Measurements from ENCODE around the gene ITGA8. TPM values are rescaled to one million over a fixed set of nuclear protein-coding genes. Genes with fewer than 3 reads are reported as not detected.

The ITGA8 gene
- total RNA-seq, 3 donors from 2014 or later: not detected

DNA sequence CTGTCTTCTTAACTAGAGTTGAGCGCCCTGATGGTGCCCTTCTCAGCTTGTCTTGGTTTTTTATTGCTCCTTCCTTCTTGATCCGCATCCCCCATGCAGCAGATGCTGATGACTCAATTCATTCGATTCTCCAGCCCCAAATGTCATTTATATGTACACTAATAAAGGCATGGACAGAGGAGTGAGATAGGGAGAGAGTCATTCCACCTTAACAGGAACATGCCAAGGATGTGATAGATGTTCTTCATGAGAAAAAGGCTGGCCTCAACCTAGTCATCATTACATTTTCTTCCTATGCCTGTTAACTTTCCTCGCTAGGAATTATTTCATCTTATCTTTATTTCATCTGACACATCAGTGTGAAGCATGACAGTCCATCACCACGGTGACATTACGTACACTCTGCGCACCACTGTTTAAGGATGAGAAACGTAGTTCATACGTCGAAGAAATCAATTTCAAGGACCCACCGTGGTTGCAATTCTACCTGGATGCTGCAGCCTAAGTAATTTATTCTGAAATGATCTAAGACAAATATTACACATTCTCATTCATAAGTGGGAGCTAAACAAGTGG lies 198.3 kb downstream of the ITGA8 start:
- H3K4me1 Mint-ChIP-seq (ENCODE audit: low read depth): no peaks in the 10 kb centered on the region
- H3K9me3 Mint-ChIP-seq: no peaks in the 10 kb centered on the region
- DNase-seq (no peak), ATAC-seq (no peak)
- no peaks in the 10 kb centered on the region for H3K36me3 Mint-ChIP-seq (ENCODE audit: insufficient read depth)
- H3K4me3 Mint-ChIP-seq: no peak overlapping the region
- H3K27me3 Mint-ChIP-seq (ENCODE audit: low read depth): peaks cover 13% of the 10 kb centered on the region

DNA sequence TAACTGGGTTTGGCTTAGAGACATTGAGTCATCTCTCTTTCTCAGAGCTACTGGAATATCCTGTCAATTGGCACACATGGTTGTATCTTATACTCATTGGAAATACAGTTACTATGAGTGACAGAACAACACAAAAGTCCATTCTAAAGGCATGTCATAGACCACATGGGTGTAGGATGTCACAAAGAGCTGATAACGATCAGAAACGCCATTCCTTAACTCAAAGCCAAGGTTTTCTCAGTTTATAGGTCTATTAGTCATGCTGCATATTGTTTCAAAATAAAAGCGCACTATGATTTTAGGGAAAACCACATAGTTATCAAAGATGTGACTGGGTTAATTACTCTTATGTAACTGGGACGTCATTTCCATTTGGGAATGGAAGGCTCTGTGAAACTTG lies 201.5 kb downstream of the ITGA8 start:
- H3K36me3 Mint-ChIP-seq (ENCODE audit: insufficient read depth): no peaks in the 10 kb centered on the region
- no peaks in the 10 kb centered on the region for H3K9me3 Mint-ChIP-seq
- H3K4me1 Mint-ChIP-seq (ENCODE audit: low read depth): no peaks in the 10 kb centered on the region
- H3K27me3 Mint-ChIP-seq (ENCODE audit: low read depth): peaks cover 12% of the 10 kb centered on the region
- no peak overlapping the region for H3K4me3 Mint-ChIP-seq
- ATAC-seq: no peak
- DNase-seq: no peak

DNA sequence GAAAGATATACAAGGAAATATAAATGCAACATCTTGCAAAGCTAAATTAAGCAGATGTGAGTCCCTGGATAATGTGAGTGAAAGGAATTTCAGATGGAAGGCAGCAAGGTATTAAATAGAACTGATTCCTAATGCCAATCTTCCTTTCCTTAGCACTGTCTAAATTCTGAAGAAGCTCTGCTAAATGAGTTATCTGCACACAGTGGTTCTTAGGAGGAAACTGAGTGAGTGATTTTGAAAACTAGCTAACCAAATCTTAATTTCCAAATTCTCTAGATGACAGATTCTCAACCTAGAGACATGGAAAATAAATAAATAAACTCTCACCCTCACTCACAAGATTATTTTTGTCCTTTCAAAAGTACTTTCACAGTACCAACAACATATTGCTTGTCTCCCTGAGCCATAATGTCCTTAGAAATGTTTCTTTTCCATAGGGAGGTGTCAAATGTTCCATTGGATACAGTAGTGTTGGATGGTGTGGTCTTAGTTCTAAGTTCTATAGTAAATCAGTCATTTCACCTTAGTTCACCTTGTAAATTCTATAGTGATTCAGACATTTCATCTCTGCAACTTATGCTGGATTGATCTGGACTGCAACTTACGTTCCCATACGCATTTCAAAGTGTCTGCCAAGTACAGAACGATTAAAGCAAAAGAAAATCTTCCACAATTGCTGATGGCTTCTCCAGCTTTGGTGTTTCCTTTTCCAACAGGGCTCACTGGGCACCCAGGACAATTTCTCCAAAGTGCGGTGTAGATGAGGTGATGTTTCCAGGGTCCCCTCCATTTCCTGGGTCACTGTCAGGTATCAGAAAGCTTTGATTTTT lies 203.3 kb downstream of the ITGA8 start:
- Mint-ChIP-seq H3K9me3 (no peaks in the 10 kb centered on the region), H3K4me3 (no peak overlapping the region), H3K4me1 (ENCODE audit: low read depth) (no peaks in the 10 kb centered on the region), H3K27me3 (ENCODE audit: low read depth) (peaks cover 18% of the 10 kb centered on the region), H3K36me3 (ENCODE audit: insufficient read depth) (no peaks in the 10 kb centered on the region)
- DNase-seq (no peak), ATAC-seq (no peak)

DNA sequence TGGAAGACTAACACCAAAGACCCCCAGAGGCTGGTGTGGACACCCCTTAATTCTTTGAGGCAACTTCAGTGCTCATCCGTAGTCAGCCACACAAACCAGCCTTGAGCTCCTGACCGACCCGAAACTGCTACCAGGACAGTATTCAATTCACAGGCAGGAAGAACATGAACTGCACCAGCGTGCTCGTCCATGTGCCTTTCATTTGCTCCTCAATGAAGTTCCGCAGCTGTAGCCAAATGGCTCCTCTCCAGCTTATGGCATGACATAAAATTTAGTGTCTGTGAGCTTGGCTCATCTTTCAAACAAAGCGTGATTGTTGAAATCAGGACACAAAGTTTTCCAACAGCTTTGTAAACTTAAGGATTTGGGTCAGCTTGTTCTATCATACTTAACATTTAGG lies 204.5 kb downstream of the ITGA8 start:
- ATAC-seq (no peak), DNase-seq (no peak)
- no peaks in the 10 kb centered on the region for H3K36me3 Mint-ChIP-seq (ENCODE audit: insufficient read depth)
- H3K9me3 Mint-ChIP-seq: no peaks in the 10 kb centered on the region
- H3K4me1 Mint-ChIP-seq (ENCODE audit: low read depth): no peaks in the 10 kb centered on the region
- peaks cover 15% of the 10 kb centered on the region for H3K27me3 Mint-ChIP-seq (ENCODE audit: low read depth)
- no peak overlapping the region for H3K4me3 Mint-ChIP-seq

DNA sequence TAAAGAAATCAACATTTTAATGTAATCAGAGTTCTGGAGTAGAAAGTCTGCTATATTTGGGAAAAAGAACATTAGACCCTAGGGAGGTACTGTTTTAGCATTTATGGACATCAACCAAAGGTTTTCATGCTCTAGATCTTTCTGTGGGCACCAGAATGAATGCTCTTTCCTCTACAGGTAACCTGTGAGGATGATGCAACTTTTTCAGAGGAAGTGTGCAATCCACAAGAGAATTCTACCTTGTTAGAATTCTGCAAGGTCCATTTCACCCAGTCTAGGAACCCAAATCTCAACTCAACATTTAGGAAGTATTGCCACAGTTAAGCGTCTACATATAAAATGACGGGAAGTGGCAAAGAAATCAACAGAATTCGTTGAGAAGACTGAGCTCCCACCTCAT lies 208.8 kb downstream of the ITGA8 start:
- H3K27me3 Mint-ChIP-seq (ENCODE audit: low read depth): peaks cover 19% of the 10 kb centered on the region
- H3K9me3 Mint-ChIP-seq: no peaks in the 10 kb centered on the region
- no peak for ATAC-seq
- no peaks in the 10 kb centered on the region for H3K4me1 Mint-ChIP-seq (ENCODE audit: low read depth)
- no peak for DNase-seq
- no peaks in the 10 kb centered on the region for H3K36me3 Mint-ChIP-seq (ENCODE audit: insufficient read depth)
- no peak overlapping the region for H3K4me3 Mint-ChIP-seq

DNA sequence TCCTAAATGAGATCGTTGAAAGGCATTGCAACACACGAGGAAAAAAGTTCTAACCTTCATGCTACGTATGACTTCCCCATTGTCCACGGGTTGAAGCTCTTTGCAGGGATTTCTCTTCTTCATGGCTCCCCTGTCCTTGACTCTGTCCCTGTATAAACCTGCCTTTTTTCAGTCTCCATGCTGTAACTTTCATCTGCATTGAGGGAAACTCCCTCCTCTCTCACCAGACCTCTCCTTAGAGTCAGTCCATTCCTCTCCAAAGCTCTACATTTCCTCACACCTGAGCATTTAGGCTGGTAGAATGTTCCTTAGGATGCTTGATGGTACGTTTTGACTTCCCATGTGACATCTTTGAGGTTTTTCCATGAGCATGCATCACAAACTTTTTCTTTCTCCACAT lies 214.4 kb downstream of the ITGA8 start:
- DNase-seq: no peak
- Mint-ChIP-seq H3K36me3 (ENCODE audit: insufficient read depth) (no peaks in the 10 kb centered on the region), H3K9me3 (no peaks in the 10 kb centered on the region), H3K27me3 (ENCODE audit: low read depth) (peaks cover 31% of the 10 kb centered on the region), H3K4me3 (no peak overlapping the region), H3K4me1 (ENCODE audit: low read depth) (peaks cover 3% of the 10 kb centered on the region)
- ATAC-seq: no peak

DNA sequence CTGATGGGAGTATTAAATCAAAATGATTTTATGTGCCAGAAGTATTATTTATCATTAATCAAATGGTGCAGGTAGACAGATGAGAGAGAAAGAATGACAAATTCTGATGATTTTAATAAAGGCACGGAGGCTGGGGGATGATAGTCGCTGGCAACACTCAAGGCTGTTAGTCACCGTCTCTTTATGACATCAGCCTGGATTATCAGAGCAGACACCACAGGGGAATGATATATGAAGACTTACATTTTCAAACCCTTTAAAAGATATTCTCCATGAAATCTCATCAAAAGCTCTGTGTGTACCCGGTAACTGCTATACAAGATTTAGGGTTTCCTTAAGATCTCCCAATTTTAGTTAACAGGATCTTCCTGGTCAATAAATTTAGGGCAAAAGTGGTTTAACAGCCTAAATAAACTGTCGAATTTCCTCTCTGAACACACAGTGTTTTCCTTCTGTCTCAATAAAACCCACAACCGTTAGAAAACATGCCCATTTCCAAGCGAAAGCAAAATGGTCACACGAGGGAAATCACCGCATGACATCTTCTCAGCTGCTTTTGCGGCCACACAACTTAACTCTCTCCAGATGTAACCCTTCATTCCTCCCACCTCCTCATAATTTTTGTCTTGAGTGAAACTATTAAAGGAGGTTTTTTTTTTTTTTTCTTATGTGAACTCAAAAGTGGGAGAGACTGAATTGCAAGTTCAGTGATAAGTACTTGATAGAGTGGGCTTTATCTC lies 215.5 kb downstream of the ITGA8 start:
- Mint-ChIP-seq H3K4me3 (no peak overlapping the region), H3K27me3 (ENCODE audit: low read depth) (peaks cover 35% of the 10 kb centered on the region)

DNA sequence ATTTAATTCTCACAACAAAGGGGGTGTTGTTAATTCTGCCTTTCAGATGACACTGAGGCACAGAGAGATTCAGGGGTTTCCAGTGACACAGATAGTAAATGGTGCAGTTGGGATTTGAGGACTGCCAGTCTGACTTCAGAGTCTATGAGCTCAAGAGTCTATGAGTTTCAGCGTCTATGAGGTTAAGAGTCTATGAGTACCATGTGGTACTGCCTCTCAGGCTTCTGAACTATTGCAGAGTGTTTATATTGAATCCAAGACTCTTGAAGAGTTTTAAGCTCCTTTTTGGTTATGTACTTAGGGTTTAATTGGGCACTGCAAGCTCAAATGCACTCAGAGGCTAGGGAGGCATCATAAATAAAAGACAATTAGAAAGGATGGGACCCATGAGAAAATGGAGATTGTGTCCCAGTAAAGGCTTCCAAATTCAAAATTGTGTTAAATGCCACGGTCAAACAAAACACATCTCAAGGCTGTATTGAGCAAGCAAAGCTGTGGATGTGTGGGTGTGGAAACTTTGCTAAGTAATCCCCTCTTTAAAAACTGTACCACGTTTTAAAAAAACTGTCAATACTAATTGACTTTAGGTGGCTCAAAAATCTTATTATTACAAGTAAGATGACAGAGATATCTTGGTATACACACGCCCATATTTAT lies 224.7 kb downstream of the ITGA8 start:
- no peak for ATAC-seq
- H3K9me3 Mint-ChIP-seq: peaks cover 3% of the 10 kb centered on the region
- no peaks in the 10 kb centered on the region for H3K4me1 Mint-ChIP-seq (ENCODE audit: low read depth)
- peaks cover 19% of the 10 kb centered on the region for H3K27me3 Mint-ChIP-seq (ENCODE audit: low read depth)
- H3K4me3 Mint-ChIP-seq: no peak overlapping the region
- H3K36me3 Mint-ChIP-seq (ENCODE audit: insufficient read depth): no peaks in the 10 kb centered on the region
- no peak for DNase-seq

More for the DNA sequence above, 215.5 kb downstream of the ITGA8 start:
- DNase-seq (no peak), ATAC-seq (no peak)
- peaks cover 3% of the 10 kb centered on the region for H3K9me3 Mint-ChIP-seq
- peaks cover 3% of the 10 kb centered on the region for H3K4me1 Mint-ChIP-seq (ENCODE audit: low read depth)
- H3K36me3 Mint-ChIP-seq (ENCODE audit: insufficient read depth): no peaks in the 10 kb centered on the region

DNA sequence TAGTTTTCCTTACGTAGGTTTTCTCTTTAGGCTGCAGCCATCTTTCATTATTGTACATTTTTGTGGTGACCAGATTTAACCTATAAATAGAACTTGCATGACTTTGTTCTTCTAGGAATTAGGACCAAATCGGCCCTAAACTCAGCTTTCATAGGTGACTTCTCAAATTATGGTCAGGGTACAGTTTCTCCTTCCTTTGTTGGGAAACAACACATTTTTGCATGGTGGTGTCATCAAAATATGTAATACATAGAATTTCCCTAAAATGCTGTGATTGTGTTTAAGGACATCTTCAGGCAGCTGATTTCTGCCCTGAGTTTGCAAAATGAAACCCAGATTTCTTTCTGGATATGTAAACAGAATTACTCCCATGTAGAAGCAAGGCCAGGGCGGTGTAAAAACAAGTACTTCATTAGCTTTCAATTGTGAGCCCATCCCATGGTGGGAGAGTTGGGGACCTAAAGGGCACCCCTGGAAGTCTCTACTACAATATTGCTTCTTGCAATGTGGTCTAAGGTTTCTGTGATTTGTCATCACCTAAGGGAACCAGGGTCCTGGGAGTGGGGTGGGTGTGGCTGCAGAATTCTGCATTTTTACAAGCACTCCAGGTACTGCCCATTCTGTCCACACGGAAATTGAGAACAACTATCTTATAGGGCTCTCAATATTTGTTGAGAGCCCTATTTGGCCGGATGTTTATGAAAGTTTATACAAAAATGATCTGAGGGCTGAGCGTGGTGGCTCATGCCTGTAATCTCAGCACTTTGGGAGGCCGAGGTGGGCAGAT lies 227.7 kb downstream of the ITGA8 start:
- ATAC-seq (no peak), DNase-seq (no peak)
- no peak overlapping the region for H3K4me3 Mint-ChIP-seq
- H3K27me3 Mint-ChIP-seq (ENCODE audit: low read depth): peaks cover 12% of the 10 kb centered on the region
- no peaks in the 10 kb centered on the region for H3K36me3 Mint-ChIP-seq (ENCODE audit: insufficient read depth)
- H3K4me1 Mint-ChIP-seq (ENCODE audit: low read depth): no peaks in the 10 kb centered on the region
- H3K9me3 Mint-ChIP-seq: no peaks in the 10 kb centered on the region

DNA sequence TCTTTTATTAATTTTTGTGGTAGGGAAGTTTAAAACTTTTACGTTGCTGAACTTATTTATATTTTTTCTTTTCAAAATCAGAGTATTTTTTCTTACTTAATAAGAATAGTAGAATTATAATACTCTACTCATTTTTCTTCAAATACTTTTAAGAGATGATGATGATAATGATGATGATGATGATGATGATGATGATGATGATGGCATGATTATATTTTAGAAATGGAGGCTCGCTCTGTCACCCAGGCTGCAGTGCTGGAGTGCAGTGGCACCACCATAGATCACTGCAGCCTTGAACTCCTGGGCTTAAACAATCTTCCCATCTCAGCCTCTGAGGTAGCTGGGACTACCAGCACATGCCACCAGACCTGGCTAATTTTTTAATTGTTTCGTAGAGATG lies 230.3 kb downstream of the ITGA8 start:
- DNase-seq: no peak
- peaks cover 13% of the 10 kb centered on the region for H3K27me3 Mint-ChIP-seq (ENCODE audit: low read depth)
- H3K4me1 Mint-ChIP-seq (ENCODE audit: low read depth): no peaks in the 10 kb centered on the region
- H3K9me3 Mint-ChIP-seq: no peaks in the 10 kb centered on the region
- H3K36me3 Mint-ChIP-seq (ENCODE audit: insufficient read depth): no peaks in the 10 kb centered on the region
- no peak for ATAC-seq
- no peak overlapping the region for H3K4me3 Mint-ChIP-seq

DNA sequence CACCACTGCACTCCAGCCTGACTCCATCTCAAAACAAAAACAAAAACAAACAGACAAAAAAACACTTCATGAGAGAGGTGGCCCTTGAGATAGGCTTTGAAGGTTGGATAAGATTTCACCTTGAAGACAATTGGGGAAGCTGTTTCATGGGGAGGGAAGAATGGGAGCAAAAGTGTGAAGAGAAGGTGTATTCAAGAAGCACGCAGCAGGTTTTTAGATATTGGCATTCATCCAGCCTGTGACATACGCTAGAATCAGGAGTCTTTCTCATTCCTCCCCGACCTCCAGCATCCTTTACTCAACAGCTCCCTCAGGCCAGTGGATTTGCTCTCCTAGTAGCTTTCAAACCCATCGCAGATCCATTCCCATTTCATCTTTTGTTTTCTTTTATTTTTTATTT lies 232.3 kb downstream of the ITGA8 start:
- no peak for DNase-seq
- no peaks in the 10 kb centered on the region for H3K4me1 Mint-ChIP-seq (ENCODE audit: low read depth)

DNA sequence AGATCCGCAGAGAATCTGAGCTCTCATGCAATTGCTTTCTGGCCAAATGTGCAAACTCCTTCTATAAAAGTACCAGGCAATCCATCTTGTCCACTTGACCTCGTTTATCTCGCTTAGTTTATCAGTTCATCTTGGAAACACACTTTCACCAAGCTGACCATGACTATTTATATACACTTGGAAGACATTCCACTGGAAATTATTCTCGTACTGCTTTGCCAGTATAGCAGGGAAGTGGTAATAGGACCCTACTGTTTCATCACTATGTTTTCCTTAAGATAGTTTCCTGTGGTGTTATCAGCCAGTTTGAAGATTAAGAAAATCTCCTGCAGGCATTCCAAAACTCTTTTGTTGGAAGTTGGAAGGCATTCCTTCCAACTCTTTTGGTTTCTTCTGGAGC lies 233.3 kb downstream of the ITGA8 start:
- Mint-ChIP-seq H3K36me3 (ENCODE audit: insufficient read depth) (no peaks in the 10 kb centered on the region), H3K9me3 (no peaks in the 10 kb centered on the region), H3K4me1 (ENCODE audit: low read depth) (no peaks in the 10 kb centered on the region), H3K4me3 (no peak overlapping the region), H3K27me3 (ENCODE audit: low read depth) (peaks cover 16% of the 10 kb centered on the region)
- no peak for DNase-seq
- no peak for ATAC-seq

More for the DNA sequence above, 232.3 kb downstream of the ITGA8 start:
- Mint-ChIP-seq H3K4me3 (no peak overlapping the region), H3K9me3 (no peaks in the 10 kb centered on the region), H3K27me3 (ENCODE audit: low read depth) (peaks cover 16% of the 10 kb centered on the region), H3K36me3 (ENCODE audit: insufficient read depth) (no peaks in the 10 kb centered on the region)
- no peak for ATAC-seq

DNA sequence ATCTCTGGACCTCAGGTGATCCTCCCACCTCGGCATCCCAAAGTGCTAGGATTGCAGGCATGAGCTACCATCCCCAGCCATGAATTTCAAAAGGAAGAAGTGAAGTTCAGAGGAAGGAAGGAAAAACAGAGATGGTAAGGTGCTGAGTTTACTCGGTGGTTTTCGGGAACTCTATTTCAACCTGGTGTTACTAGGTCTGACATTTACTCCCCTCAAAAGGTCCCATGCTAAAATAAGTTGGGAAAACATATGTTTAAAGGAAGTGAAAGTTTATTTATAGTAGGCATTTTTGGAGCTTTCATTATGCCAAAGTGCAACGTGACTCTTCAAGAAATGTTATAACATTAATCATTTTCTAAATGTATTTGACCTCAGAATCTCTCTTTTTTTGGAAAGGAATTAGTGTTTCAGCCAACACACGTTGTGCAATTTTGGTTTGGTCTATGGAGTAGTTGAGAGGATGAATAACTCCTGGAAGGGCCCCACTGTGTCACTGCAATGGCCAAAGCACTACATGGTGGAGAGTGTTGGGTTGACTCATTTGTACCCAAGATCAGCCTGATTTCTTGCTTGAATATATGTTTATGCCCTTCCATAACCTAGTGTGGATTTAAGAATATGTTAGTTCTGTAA lies 233.9 kb downstream of the ITGA8 start:
- Mint-ChIP-seq H3K9me3 (no peaks in the 10 kb centered on the region), H3K27me3 (ENCODE audit: low read depth) (peaks cover 16% of the 10 kb centered on the region), H3K4me3 (no peak overlapping the region), H3K4me1 (ENCODE audit: low read depth) (no peaks in the 10 kb centered on the region), H3K36me3 (ENCODE audit: insufficient read depth) (no peaks in the 10 kb centered on the region)
- DNase-seq (no peak), ATAC-seq (no peak)
